ENCODE measurements around the gene CNIH1.

The CNIH1 gene

GRCh38 chr14:54435500-54435981, 5.6 kb downstream of the CNIH1 start:
- H4K20me1 ChIP-seq (ENCODE audit: insufficient read depth, low read length): no peaks in the 10 kb centered on the region
- no peaks in the 10 kb centered on the region for H3K9me3 ChIP-seq (replicated peaks; ENCODE audit: insufficient read depth, low read length)
- peaks cover 86% of the 10 kb centered on the region for H3K79me2 ChIP-seq (ENCODE audit: low read length)
- no peak for TF ChIP-seq CTCF (IDR thresholded peaks at IDR 0.05; ENCODE audit: low read length)
- TF ChIP-seq EZH2 (optimal IDR thresholded peaks at IDR 0.05; ENCODE audit: low read depth, low read length): no peak
- TF ChIP-seq EZH2phosphoT487 (IDR thresholded peaks at IDR 0.05; ENCODE audit: low read length): no peak
- no peaks in the 10 kb centered on the region for H3K27me3 ChIP-seq (replicated peaks; ENCODE audit: insufficient read depth, low read length)
- no peaks in the 10 kb centered on the region; the same call in 1 of the 2 replicates for H3K36me3 ChIP-seq (replicated peaks; ENCODE audit: insufficient read depth, low read length)
- no peak overlapping the region for H3K4me2 ChIP-seq (ENCODE audit: low read depth, low read length)
- no peak overlapping the region for H3K27ac ChIP-seq (ENCODE audit: low read length)
- no peaks in the 10 kb centered on the region; the same call in 1 of the 2 replicates for H3K4me1 ChIP-seq (ENCODE audit: low read length)
- no peak overlapping the region for H2AFZ ChIP-seq (ENCODE audit: low read length)
- no peak overlapping the region for H3K9ac ChIP-seq (ENCODE audit: low read length)
- H3K4me3 ChIP-seq (ENCODE audit: low read length): no peak overlapping the region
- no peaks in the 10 kb centered on the region for H3K9me2 ChIP-seq (replicated peaks; ENCODE audit: insufficient read depth, low read length)
- H3F3A ChIP-seq (ENCODE audit: insufficient read depth, low read length): no peaks in the 10 kb centered on the region
- no peak for DNase-seq

DNA sequence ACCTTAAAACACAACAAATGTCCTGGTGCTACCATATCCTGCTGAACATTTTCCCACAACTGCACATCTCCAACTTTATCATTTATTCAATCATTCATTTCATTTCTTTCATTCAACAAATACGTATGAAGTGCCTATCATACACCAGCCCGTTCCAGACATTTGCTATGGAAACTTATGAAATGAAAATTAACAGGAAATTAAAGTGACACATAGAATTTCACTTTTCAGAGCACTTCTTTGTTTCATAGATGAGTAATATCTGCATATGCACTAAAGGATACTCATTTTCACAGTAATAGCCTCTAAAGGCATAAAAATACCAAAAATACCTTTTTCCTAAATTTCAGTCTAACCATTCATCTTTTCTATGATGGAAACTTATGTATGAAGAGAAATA, 12.6 kb downstream of the CNIH1 start:
- H3K9ac ChIP-seq (ENCODE audit: low read length): no peak overlapping the region
- no peak for DNase-seq
- no peaks in the 10 kb centered on the region for H4K20me1 ChIP-seq (ENCODE audit: insufficient read depth, low read length)
- no peaks in the 10 kb centered on the region for H3F3A ChIP-seq (ENCODE audit: insufficient read depth, low read length)
- H3K9me2 ChIP-seq (replicated peaks; ENCODE audit: insufficient read depth, low read length): no peaks in the 10 kb centered on the region
- H3K4me1 ChIP-seq (ENCODE audit: low read length): no peaks in the 10 kb centered on the region
- no peaks in the 10 kb centered on the region for H3K9me3 ChIP-seq (replicated peaks; ENCODE audit: insufficient read depth, low read length)
- no peak overlapping the region for H3K4me2 ChIP-seq (ENCODE audit: low read depth, low read length)
- H3K36me3 ChIP-seq (replicated peaks; ENCODE audit: insufficient read depth, low read length): no peaks in the 10 kb centered on the region; the same call in 1 of the 2 replicates
- H3K27me3 ChIP-seq (replicated peaks; ENCODE audit: insufficient read depth, low read length): no peaks in the 10 kb centered on the region
- H3K27ac ChIP-seq (ENCODE audit: low read length): no peak overlapping the region
- TF ChIP-seq EZH2phosphoT487 (IDR thresholded peaks at IDR 0.05; ENCODE audit: low read length) (no peak), EZH2 (optimal IDR thresholded peaks at IDR 0.05; ENCODE audit: low read depth, low read length) (no peak), CTCF (IDR thresholded peaks at IDR 0.05; ENCODE audit: low read length) (no peak)
- H3K4me3 ChIP-seq (ENCODE audit: low read length): no peak overlapping the region
- no peak overlapping the region for H2AFZ ChIP-seq (ENCODE audit: low read length)
- H3K79me2 ChIP-seq (ENCODE audit: low read length): peaks cover 15% of the 10 kb centered on the region

DNA sequence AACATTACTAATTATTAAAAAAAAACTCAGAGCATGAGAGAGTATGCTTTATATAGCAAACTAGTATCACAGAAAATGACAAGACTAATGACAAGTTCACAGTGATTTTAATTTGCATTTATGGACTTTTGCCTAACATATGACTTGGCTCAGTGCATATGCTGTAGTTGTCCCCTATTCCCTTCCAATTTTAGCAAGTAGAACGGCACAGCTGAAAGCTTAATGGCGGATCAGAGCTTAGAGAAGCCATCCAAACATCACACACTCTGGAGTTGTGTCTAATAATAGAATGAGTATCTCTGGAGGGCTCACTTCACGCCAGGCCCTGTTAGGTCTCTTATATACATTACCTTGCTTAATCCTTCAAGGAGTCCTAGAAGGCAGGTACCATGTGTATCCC, 13.3 kb downstream of the CNIH1 start:
- Histone ChIP-seq H3K4me1 (ENCODE audit: low read length) (no peaks in the 10 kb centered on the region), H3K27me3 (replicated peaks; ENCODE audit: insufficient read depth, low read length) (no peaks in the 10 kb centered on the region), H3K4me2 (ENCODE audit: low read depth, low read length) (no peak overlapping the region), H3K79me2 (ENCODE audit: low read length) (peaks cover 9% of the 10 kb centered on the region), H3K9me3 (replicated peaks; ENCODE audit: insufficient read depth, low read length) (no peaks in the 10 kb centered on the region), H3K9ac (ENCODE audit: low read length) (no peak overlapping the region), H2AFZ (ENCODE audit: low read length) (no peak overlapping the region), H3K4me3 (ENCODE audit: low read length) (no peak overlapping the region), H4K20me1 (ENCODE audit: insufficient read depth, low read length) (no peaks in the 10 kb centered on the region), H3K27ac (ENCODE audit: low read length) (no peak overlapping the region), H3F3A (ENCODE audit: insufficient read depth, low read length) (no peaks in the 10 kb centered on the region), H3K36me3 (replicated peaks; ENCODE audit: insufficient read depth, low read length) (no peaks in the 10 kb centered on the region), H3K9me2 (replicated peaks; ENCODE audit: insufficient read depth, low read length) (no peaks in the 10 kb centered on the region)
- TF ChIP-seq EZH2phosphoT487 (IDR thresholded peaks at IDR 0.05; ENCODE audit: low read length) (no peak), EZH2 (optimal IDR thresholded peaks at IDR 0.05; ENCODE audit: low read depth, low read length) (no peak), CTCF (IDR thresholded peaks at IDR 0.05; ENCODE audit: low read length) (no peak)
- no peak for DNase-seq

All from MM.1S (cell line).